Breast epithelium (tissue), 4 donors: ENCODE data around the gene KCNG2. TPM values are rescaled to one million over a fixed set of nuclear protein-coding genes. Genes with fewer than 3 reads are reported as not detected.

Experiments used
- DNase-seq, 2 donors: peaks; one replicate each; pipeline ENCODE4 v3.0.0-alpha.2; 2019; ENCODE audit warnings: low spot score in 2 of 2
- H3K27ac ChIP-seq, 2 donors: fragments of 200-600 bp; sonication (generic) in 1 of 2; one replicate each; pipeline ENCODE4 v1.5.1; 2016 to 2019; ENCODE audit warnings: mild to moderate bottlenecking in 1 of 2
- H3K27me3 ChIP-seq, 2 donors: fragments of 200-600 bp; sonication (generic) in 1 of 2; one replicate each; pipeline versions ENCODE4 v1.5.1 to v1.6.0; 2017 to 2019; ENCODE audit warnings: control low read depth in 1 of 2, mild to moderate bottlenecking in 1 of 2
- H3K36me3 ChIP-seq: fragments of 200-600 bp; one replicate; pipeline ENCODE4 v1.5.1; 2019
- H3K4me1 ChIP-seq, 2 donors: fragments of 200-600 bp; sonication (generic); one replicate each; pipeline ENCODE4 v1.5.1; 2016 to 2019; ENCODE audit warnings: control low read depth in 1 of 2
- H3K4me3 ChIP-seq, 3 donors: fragments of 200-600 bp; sonication (generic); 1 replicate in 2 of 3; 2 replicates in 1 of 3; pipeline ENCODE4 v1.5.1; 2016 to 2019; ENCODE audit warnings: mild to moderate bottlenecking in 3 of 3, moderate library complexity in 2 of 3
- H3K9me3 ChIP-seq, 2 donors: fragments of 200-600 bp; sonication (generic) in 1 of 2; one replicate each; pipeline ENCODE4 v1.5.1; 2016 to 2019; ENCODE audit warnings: control low read depth in 1 of 2
- POLR2A ChIP-seq: fragments of 450-650 bp; IDR thresholded peaks from one replicate; pipeline ENCODE4 v1.6.1; 2016; ENCODE audit warnings: antibody characterized with exemption, mild to moderate bottlenecking, moderate library complexity
- POLR2AphosphoS5 ChIP-seq, 3 donors: sonication (generic); formaldehyde crosslinking; IDR thresholded peaks; one replicate each; pipeline ENCODE4 v1.6.1; 2017; ENCODE audit warnings: antibody characterized with exemption in 3 of 3
- intact Hi-C: fragments of 100-400 bp; cut with DNase I; formaldehyde crosslinking; loops from one replicate; pipeline ENCODE4 v1.15.1; 2023; ENCODE audit warnings: low total_unique reads
- total RNA-seq, 3 donors: library from RNA; depleted of rRNA; stranded (reverse); fragments of >200 nt; gene quantifications; one replicate each; pipeline ENCODE4 v1.1.0, GENCODE V29; 2016
- TF ChIP-seq, protein P1 (sequence below), 3 donors: fragments of 450-650 bp; IDR thresholded peaks; one replicate each; pipeline ENCODE4 v1.5.1; 2016 to 2017; ENCODE audit warnings: antibody characterized with exemption in 3 of 3, mild to moderate bottlenecking in 3 of 3, moderate library complexity in 3 of 3

Gene KCNG2
- total RNA-seq, 3 donors from 2014 or later, result 0.32 to 1.6 (median 0.66) TPM

DNA sequence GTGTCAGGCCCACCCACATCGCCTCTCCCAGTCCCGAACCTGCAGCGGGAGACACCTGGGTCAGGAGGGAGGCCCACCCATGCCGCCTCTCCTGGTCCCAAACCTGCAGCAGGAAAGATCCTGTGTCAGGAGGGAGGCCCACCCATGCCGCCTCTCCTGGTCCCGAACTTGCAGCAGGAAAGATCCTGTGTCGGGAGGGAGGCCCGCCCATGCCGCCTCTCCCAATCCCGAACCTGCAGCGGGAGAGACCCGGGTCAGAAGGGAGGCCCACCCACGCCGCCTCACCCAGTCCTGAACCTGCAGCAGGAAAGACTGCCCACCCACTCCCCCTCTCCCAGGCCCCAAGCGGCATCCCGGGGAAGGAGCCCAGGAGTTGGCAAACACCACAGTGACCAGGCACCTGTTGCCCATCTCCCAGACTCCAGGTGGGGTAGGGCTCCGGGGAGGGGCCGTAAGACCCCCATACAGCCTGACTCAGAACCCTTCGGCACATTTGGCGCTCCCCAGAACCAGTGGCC, 145.9 kb downstream of the KCNG2 start:
- H3K36me3 ChIP-seq, result no peaks in the 10 kb centered on the region
- TF ChIP-seq POLR2A, result no peak
- TF ChIP-seq, protein P1, sequence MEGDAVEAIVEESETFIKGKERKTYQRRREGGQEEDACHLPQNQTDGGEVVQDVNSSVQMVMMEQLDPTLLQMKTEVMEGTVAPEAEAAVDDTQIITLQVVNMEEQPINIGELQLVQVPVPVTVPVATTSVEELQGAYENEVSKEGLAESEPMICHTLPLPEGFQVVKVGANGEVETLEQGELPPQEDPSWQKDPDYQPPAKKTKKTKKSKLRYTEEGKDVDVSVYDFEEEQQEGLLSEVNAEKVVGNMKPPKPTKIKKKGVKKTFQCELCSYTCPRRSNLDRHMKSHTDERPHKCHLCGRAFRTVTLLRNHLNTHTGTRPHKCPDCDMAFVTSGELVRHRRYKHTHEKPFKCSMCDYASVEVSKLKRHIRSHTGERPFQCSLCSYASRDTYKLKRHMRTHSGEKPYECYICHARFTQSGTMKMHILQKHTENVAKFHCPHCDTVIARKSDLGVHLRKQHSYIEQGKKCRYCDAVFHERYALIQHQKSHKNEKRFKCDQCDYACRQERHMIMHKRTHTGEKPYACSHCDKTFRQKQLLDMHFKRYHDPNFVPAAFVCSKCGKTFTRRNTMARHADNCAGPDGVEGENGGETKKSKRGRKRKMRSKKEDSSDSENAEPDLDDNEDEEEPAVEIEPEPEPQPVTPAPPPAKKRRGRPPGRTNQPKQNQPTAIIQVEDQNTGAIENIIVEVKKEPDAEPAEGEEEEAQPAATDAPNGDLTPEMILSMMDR (IDR thresholded peaks at IDR 0.05), result no peak
- TF ChIP-seq POLR2AphosphoS5 (IDR thresholded peaks at IDR 0.05), result no peak
- DNase-seq, result peak in 1 of 2 donors; percentile 51
- H3K9me3 ChIP-seq, result no peaks in the 10 kb centered on the region
- peak overlapping the region in 1 of 3 donors; percentile 5 for H3K4me3 ChIP-seq
- H3K27me3 ChIP-seq, result no peaks in the 10 kb centered on the region
- intact Hi-C loops, result no loop called here
- peaks cover 0 to 6% of the 10 kb centered on the region in 2 donors for H3K4me1 ChIP-seq
- peak overlapping the region; percentile 55 to 82 for H3K27ac ChIP-seq

DNA sequence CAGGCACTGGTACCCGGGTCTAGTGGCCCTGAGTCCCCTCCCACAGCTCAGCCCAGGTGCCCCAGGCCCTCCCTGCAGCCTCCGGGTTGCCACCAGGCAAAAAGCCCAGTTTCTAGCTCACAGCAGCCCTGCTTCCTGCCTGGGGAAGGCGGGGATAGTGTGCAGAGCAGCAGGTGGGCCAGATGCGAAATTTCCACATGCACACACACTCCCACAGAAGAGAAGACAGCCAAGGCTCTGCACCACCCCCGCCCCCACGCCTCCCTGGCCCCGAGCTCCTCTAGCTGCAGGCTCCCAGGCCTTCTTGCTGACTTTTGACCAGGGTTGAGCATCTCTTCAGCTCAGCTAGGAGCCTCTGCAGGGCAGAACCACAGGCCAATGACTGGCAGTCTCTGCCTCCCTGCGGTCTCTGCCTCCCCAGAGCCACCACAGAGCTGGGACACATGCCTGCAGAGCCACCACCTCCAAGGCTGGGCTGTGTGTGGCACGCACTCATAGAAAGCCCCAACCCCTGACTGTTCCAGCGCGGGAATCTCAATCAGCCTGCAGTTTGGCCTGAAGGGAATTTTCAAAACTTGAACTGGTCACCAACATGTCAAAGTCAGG, 146.5 kb downstream of the KCNG2 start:
- Histone ChIP-seq H3K4me1 (peaks cover 0 to 11% of the 10 kb centered on the region in 2 donors), H3K36me3 (no peaks in the 10 kb centered on the region)

DNA sequence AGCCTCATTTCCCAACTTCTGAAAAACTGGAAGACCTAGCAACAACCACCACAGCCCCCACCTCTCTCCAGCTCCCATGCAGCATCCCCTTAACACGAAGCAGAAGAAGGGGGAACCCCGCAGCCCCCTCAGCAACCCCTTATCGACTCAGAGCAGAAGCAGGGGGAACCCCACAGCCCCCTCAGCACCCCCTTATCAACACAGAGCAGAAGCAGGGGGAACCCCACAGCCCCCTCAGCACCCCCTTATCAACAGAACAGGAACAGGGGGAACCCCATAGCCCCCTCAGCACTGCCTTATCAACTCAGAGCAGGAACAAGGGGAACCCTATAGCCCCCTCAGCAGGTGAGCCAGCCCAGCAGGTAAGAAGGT, 147.0 kb downstream of the KCNG2 start:
- Histone ChIP-seq H3K27me3 (no peaks in the 10 kb centered on the region), H3K9me3 (no peaks in the 10 kb centered on the region), H3K27ac (peak overlapping the region; percentile 12 to 82), H3K4me1 (peaks cover 0 to 16% of the 10 kb centered on the region in 2 donors), H3K36me3 (no peaks in the 10 kb centered on the region), H3K4me3 (no peak overlapping the region)
- no peak for TF ChIP-seq POLR2A
- TF ChIP-seq, protein P1 (IDR thresholded peaks at IDR 0.05), result no peak
- no peak for TF ChIP-seq POLR2AphosphoS5 (IDR thresholded peaks at IDR 0.05)
- intact Hi-C loops, result no loop called here
- no peak for DNase-seq

More for the DNA sequence above, 146.5 kb downstream of the KCNG2 start:
- intact Hi-C loops, result no loop called here
- Histone ChIP-seq H3K27ac (peak overlapping the region; percentile 55 to 82), H3K27me3 (no peaks in the 10 kb centered on the region), H3K9me3 (no peaks in the 10 kb centered on the region), H3K4me3 (peak overlapping the region in 1 of 3 donors; percentile 5)
- TF ChIP-seq, protein P1 (IDR thresholded peaks at IDR 0.05), result no peak
- no peak for TF ChIP-seq POLR2A
- TF ChIP-seq POLR2AphosphoS5 (IDR thresholded peaks at IDR 0.05), result no peak
- peak; percentile 26 to 44 for DNase-seq

DNA sequence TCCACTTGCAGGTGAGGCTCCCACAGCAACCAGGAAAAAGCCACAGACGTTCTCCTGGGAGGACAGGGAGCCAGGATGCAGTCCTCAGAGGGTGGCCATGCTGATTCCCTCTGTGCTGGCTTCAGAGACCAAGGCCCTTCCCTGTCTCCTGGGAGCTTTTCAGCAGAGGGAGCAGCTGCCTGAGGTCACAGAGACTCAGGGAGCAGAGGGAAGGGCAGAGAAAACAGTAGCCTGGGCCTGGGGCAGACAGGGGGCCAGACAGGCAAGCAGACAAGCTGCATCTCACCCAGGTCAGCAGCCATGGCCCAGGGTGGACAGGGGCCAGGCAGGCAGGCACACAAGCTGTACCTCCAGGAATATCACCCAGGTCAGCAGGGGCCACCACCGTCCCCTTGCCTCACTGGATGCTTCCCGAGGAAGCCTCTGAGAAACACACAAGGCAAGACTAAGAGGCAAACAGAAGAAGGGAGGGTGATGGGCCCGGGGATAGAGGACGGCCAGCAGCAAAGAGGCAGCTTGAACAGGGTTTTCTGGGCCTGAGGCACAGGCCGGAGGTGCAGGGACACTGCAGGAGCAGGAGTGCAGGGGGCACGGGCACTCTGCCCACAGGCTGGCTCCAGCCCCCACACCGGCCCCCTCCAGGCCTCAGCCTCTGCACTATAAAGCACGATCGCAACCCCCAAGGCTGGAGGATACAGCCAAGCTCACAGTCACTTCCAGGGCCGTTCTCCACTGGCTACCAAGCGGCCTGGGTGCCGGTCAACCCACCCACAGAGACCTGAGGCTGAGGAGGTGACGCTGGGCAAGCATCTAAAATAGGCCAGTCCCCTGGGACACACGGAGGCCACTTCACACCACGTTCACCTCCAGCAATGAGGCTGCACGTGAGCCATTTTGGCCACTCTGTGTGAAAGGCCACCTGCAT, 147.6 kb downstream of the KCNG2 start:
- intact Hi-C loops, result no loop called here
- peak overlapping the region; percentile 5 to 82 for H3K27ac ChIP-seq
- peaks cover 0 to 20% of the 10 kb centered on the region in 2 donors for H3K4me1 ChIP-seq
- TF ChIP-seq POLR2AphosphoS5 (IDR thresholded peaks at IDR 0.05), result no peak
- TF ChIP-seq POLR2A, result no peak
- TF ChIP-seq, protein P1 (IDR thresholded peaks at IDR 0.05), result no peak
- H3K4me3 ChIP-seq, result peak overlapping the region in 1 of 3 donors; percentile 13
- peak in 1 of 2 donors; percentile 33 for DNase-seq
- H3K27me3 ChIP-seq, result no peaks in the 10 kb centered on the region
- no peaks in the 10 kb centered on the region for H3K9me3 ChIP-seq
- no peaks in the 10 kb centered on the region for H3K36me3 ChIP-seq
